NCI-H82 treated with DMSO at 0.1 percent for 48 hours (cell line): ENCODE results near the gene FGF22.
"Not testable (repeated sequence)": the region's sequence is repeated elsewhere in the genome, so short reads cannot be mapped to it uniquely, and the experiment has no call there.

Source experiments
- DNase-seq: peaks from one replicate; lab custom pipeline; 2025; ENCODE audit not compliant: unreplicated experiment; lab: John Stamatoyannopoulos, UW

Gene FGF22

GRCh38 chr19:639253-640160, at the start of gene FGF22:
FGF22 (plus strand) TSS chr19:639879; CDS start chr19:639926, 47 bp downstream.
- DNase-seq: peak; percentile 31

- DNase-seq: no peak
Observed at GRCh38 chr19:590396-590745, 49.3 kb upstream of the FGF22 start.

- no peak for DNase-seq
Observed at GRCh38 chr19:590750-591098, 49.0 kb upstream of the FGF22 start.

DNA sequence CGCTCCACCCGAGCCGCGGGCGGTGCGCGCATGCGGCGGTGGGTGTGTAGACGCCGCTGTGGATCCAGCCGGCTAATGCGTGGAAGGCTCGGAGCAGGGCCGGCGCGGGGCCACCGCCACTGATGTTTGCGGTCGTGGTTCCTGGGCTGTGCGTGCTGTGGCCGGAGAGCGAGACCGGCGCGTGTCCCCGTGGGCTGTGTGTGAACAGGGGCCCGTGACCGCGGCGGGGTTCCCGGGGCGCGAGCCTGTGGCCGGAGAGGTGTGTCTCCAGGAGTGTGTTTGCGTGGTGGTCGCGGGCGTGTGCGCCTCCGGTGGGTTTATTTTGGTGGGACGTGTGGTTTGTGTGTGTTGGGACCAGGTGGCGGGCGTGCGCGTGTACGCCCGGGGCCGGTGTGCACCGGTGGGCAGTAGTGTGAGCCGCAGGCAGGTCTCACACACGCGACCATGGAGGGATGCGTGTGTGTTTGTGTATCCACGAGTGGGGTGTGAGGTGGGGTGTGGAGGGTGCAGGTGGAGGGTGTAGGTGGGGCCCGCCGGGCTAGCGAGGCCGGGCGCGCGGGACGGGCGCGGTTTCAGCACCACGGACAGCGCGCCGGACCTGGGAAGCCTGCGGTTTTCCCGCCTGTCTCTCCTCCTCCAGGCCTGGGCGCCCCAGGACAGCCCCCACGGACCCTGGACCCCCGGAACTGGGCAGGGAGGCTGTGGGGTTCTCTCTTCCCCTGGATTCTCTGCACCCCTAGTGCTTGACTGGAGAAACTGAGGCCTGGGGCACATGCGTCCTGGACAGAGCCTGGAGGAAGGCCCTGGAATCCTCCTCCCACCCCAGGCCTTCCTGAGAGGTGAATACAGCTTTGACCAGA, 48.4 kb upstream of the FGF22 start:
- DNase-seq: no peak

DNA sequence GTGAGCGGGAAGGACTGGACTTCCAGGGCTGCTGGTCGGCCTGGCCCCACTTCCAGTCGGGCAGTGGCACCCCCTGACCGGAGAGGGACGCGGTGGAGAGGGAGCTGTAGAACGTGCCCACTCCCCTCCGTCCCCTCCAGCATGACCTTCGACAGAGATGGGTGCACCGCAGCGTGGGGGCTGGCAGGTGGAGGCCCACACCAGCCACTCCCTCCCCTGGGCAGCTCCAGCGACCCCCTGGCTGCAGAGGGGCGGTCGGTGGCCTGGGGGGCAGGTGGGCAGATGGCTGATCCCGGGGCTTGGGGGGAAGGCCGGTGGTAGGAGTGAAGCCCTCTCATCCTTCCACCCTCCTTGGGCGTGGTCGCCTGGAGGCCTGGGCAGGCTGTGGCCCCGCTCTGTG, 47.6 kb upstream of the FGF22 start:
- no peak for DNase-seq

- no peak for DNase-seq
Observed at GRCh38 chr19:593055-593454, 46.6 kb upstream of the FGF22 start.

- no peak for DNase-seq
Observed at GRCh38 chr19:593505-593904, 46.2 kb upstream of the FGF22 start.

DNA sequence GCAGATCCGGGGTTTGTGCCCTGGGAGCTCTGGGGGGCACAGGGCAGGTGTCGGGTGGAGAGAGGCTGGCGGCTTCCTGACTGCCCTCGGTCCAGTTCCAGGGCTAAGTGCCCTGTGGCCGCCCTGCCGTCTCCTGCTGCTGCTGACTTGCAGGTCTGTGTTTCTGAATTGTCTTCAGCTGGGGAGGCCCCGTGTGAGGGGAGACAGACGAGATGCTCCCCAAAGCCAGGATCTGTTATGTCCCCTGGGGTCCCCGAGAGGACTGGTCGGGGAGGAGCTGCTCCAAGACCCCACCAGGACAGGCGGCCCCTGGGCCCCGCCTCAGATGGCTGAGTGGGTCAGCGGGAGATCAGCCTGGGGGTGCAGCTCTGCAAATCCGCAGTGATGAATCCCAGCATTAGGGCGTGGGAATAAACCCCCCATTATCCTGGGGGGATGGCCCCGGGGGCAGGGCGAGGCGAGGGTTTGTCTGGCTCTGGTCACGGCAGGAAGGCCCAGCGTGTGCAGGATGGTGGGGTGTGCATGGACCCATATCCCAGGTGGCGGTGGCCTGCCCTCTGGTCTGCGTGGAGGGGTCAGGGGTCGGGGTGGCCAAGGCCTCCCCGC, 45.3 kb upstream of the FGF22 start:
- no peak for DNase-seq

GRCh38 chr19:595326-596262, 44.1 kb upstream of the FGF22 start:
- peak; percentile 68 for DNase-seq

DNA sequence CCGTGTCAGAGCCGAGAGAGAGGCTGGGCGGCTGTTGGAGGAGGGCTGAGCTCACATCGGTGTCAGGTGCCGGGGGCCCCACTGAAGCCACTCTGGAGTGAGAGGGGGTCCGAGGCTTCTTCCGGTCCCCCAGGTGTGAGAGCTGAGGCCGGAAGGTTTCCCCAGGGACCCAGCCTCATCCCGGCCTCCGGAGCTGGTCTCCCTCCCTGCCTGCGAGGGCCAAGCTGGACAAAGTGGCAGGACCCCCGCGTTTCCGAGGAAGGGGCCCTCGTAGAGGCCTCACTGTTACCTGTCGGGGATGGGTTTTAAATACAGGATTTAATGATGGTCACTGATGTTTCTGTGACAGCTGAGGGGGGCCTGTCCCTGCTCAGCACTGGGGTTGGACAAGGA, 43.4 kb upstream of the FGF22 start:
- DNase-seq: no peak

DNA sequence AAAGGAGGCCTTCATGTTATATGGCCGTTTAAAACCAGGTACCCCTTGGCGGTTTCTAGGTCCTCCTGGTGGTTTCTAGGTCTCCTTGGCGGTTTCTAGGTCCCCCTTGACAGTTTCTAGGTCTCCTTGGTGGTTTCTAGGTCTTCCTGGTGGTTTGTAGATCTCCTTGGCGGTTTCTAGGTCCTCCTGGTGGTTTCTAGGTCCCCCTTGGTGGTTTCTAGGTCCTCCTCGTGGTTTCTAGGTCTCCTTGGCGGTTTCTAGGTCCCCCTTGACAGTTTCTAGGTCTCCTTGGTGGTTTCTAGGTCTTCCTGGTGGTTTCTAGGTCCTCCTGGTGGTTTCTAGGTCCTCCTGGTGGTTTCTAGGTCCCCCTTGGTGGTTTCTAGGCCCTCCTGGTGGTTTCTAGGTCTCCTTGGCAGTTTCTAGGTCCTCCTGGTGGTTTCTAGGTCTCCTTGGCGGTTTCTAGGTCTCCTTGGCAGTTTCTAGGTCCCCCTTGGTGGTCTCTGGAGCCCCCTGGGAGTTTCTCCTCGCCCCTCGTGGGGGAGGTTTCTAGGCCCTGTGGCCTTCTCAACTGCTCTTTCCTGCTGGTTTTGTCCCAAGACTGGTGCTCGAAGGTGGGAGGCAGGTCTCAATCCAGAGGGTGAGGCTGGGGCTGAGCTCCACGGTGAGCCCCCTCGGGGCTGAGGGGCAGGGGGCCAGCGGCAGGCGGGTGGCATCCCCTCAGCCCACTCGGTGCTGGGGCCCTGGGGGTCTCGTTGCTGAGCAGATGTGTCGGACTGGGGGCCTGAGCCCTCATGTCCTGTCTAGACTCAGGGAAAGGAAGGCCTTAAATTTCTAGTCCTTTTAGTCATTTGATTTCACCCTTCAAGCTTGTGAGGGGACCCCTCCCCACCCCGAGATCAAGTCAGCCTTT, 42.0 kb upstream of the FGF22 start:
- DNase-seq: no peak

DNA sequence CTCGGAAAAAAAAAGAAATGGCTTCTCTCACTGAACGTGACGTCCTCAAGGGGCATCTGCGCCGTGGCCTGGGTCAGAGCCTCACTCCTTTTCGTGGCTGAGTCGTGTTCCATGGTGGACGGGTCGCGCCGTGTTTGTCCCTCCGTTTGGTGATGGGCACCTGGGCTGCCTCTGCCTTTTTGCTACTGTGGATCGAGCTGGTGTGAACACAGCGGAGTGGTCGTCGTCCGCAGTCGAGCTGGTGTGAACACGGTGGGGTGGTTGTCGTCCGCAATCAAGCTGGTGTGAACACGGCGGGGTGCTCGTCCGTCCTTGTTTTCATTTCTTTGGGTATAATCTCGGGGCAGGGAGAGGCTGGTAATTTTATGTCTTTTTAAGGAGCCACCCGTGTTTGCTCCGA, 38.4 kb upstream of the FGF22 start:
- DNase-seq: no peak

GRCh38 chr19:601790-602189, 37.9 kb upstream of the FGF22 start:
- no peak for DNase-seq

GRCh38 chr19:602391-603301, 37.0 kb upstream of the FGF22 start:
- no peak for DNase-seq

DNA sequence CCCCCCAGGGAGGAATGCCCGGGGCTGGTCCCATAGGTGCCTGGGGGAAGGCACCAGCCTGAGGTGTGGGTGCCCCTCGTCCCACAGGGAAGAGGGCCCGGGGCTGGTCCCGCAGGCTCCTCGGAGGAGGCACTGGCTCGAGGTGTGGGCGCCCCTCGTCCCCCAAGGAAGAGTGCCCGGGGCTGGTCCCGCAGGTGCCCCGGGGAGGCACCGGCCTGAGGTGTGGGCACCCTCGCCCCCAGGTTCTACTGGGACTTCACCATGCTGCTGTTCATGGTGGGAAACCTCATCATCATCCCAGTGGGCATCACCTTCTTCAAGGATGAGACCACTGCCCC, 36.4 kb upstream of the FGF22 start:
- DNase-seq: not testable (repeated sequence)

GRCh38 chr19:603779-604178, 35.9 kb upstream of the FGF22 start:
- not testable (repeated sequence) for DNase-seq

GRCh38 chr19:604355-604754, 35.3 kb upstream of the FGF22 start:
- DNase-seq: no peak

- DNase-seq: not testable (repeated sequence)
Observed at GRCh38 chr19:605061-605971, 34.4 kb upstream of the FGF22 start.
